Neural progenitor cell (in vitro differentiated cells): ENCODE data around the gene RREB1. TPM values are rescaled to one million over a fixed set of nuclear protein-coding genes. Genes with fewer than 3 reads are reported as not detected.

ENCODE experiments used
- DNase-seq: peaks from one replicate; pipeline ENCODE4 v3.0.0-alpha.2; 2016; ENCODE audit warnings: low spot score
- H2AFZ ChIP-seq: fragments of 200-600 bp; sonication (generic); replicated peaks from 2 replicates; pipeline ENCODE4 v1.6.1; 2016; ENCODE audit warnings: antibody characterized with exemption
- H3F3A ChIP-seq: fragments of 200-600 bp; sonication (generic); 2 replicates; pipeline ENCODE4 v1.6.1; 2016; ENCODE audit warnings: antibody characterized with exemption, low read depth
- H3K27ac ChIP-seq: fragments of 200-600 bp; sonication (generic); 2 replicates; pipeline ENCODE4 v1.5.1; 2016; ENCODE audit warnings: mild to moderate bottlenecking
- H3K27me3 ChIP-seq: fragments of 200-600 bp; sonication (generic); 2 replicates; pipeline ENCODE4 v1.6.1; 2016; ENCODE audit warnings: mild to moderate bottlenecking, moderate library complexity
- H3K36me3 ChIP-seq: fragments of 200-600 bp; sonication (generic); 2 replicates; pipeline ENCODE4 v1.5.1; 2016
- H3K4me1 ChIP-seq: fragments of 200-600 bp; sonication (generic); 2 replicates; pipeline ENCODE4 v1.6.1; 2016; ENCODE audit warnings: mixed run types
- H3K4me2 ChIP-seq: fragments of 200-600 bp; sonication (generic); 2 replicates; pipeline ENCODE4 v1.6.1; 2016
- H3K4me3 ChIP-seq: fragments of 200-600 bp; sonication (generic); 2 replicates; pipeline ENCODE4 v1.5.1; 2016
- H3K79me2 ChIP-seq: fragments of 200-600 bp; sonication (generic); 2 replicates; pipeline ENCODE4 v1.6.1; 2016; ENCODE audit warnings: low read depth
- H3K9ac ChIP-seq: fragments of 200-600 bp; sonication (generic); 2 replicates; pipeline ENCODE4 v1.6.1; 2016
- H3K9me3 ChIP-seq: fragments of 200-600 bp; sonication (generic); 2 replicates; pipeline ENCODE4 v1.5.1; 2016; ENCODE audit warnings: low read depth
- H4K20me1 ChIP-seq: fragments of 200-600 bp; sonication (generic); 2 replicates; pipeline ENCODE4 v1.6.1; 2016; ENCODE audit warnings: low read depth
- H3K27ac Mint-ChIP-seq: 3 replicates; pipeline ENCODE4 v1.8.0; 2021; ENCODE audit warnings: mixed read lengths
- H3K27me3 Mint-ChIP-seq: 2 replicates; pipeline ENCODE4 v1.8.0; 2022; ENCODE audit warnings: low read depth, mild to moderate bottlenecking, inconsistent platforms, moderate library complexity, mixed read lengths; ENCODE audit not compliant: insufficient read depth
- H3K36me3 Mint-ChIP-seq: 3 replicates; pipeline ENCODE4 v1.8.0; 2021; ENCODE audit warnings: mixed read lengths
- H3K4me1 Mint-ChIP-seq: 3 replicates; pipeline ENCODE4 v1.8.0; 2021; ENCODE audit warnings: mixed read lengths
- H3K4me3 Mint-ChIP-seq: 3 replicates; pipeline ENCODE4 v1.8.0; 2021; ENCODE audit warnings: mild to moderate bottlenecking, moderate library complexity, mixed read lengths
- H3K9me3 Mint-ChIP-seq: 3 replicates; pipeline ENCODE4 v1.8.0; 2020; ENCODE audit warnings: mixed read lengths
- CTCF ChIP-seq: fragments of 200-600 bp; sonication (generic); IDR thresholded peaks from 2 replicates; pipeline ENCODE4 v1.5.1; 2017; ENCODE audit warnings: antibody characterized with exemption, mild to moderate bottlenecking
- EZH2 ChIP-seq: fragments of 200-600 bp; sonication (generic); IDR thresholded peaks from 2 replicates; pipeline ENCODE4 v1.6.1; 2017; ENCODE audit warnings: antibody characterized with exemption, mild to moderate bottlenecking, moderate library complexity
- EZH2phosphoT487 ChIP-seq: fragments of 200-600 bp; sonication (generic); IDR thresholded peaks from 2 replicates; pipeline ENCODE4 v1.6.1; 2017; ENCODE audit warnings: antibody characterized with exemption
- total RNA-seq: library from RNA; depleted of rRNA; stranded (reverse); fragments of >200 nt; gene quantifications from 2 replicates; pipeline ENCODE4 v1.2.3, GENCODE V29; 2015; ENCODE audit warnings: low replicate concordance

Gene RREB1
- total RNA-seq, 1 donor from 2014 or later: 12.1 TPM

GRCh38 chr6:7115543-7116231 is 7.9 kb downstream of the RREB1 start:
- Mint-ChIP-seq H3K4me1 (peaks cover 43% of the 10 kb centered on the region), H3K36me3 (no peaks in the 10 kb centered on the region), H3K9me3 (no peaks in the 10 kb centered on the region), H3K27ac (no peak overlapping the region), H3K4me3 (no peak overlapping the region), H3K27me3 (no peaks in the 10 kb centered on the region)
- peaks cover 71% of the 10 kb centered on the region for H3K79me2 ChIP-seq
- H2AFZ ChIP-seq: no peak overlapping the region
- TF ChIP-seq CTCF: no peak
- TF ChIP-seq EZH2phosphoT487: no peak
- no peak for TF ChIP-seq EZH2
- peaks cover 44% of the 10 kb centered on the region for H3K27me3 ChIP-seq
- H3K9ac ChIP-seq: no peak overlapping the region
- H3K4me3 ChIP-seq: no peak overlapping the region
- H4K20me1 ChIP-seq: peaks cover 74% of the 10 kb centered on the region
- no peak overlapping the region for H3K4me2 ChIP-seq
- H3K4me1 ChIP-seq: peaks cover 22% of the 10 kb centered on the region
- peaks cover 13% of the 10 kb centered on the region for H3F3A ChIP-seq
- H3K36me3 ChIP-seq: no peaks in the 10 kb centered on the region
- no peaks in the 10 kb centered on the region for H3K9me3 ChIP-seq
- no peak overlapping the region for H3K27ac ChIP-seq
- no peak for DNase-seq

- Histone ChIP-seq H3K4me2 (no peak overlapping the region), H3K36me3 (no peaks in the 10 kb centered on the region), H3K27me3 (peaks cover 7% of the 10 kb centered on the region), H2AFZ (no peak overlapping the region), H3K27ac (no peak overlapping the region), H3K4me3 (no peak overlapping the region), H3K9ac (no peak overlapping the region), H3K9me3 (no peaks in the 10 kb centered on the region), H3F3A (peaks cover 3% of the 10 kb centered on the region), H3K79me2 (peaks cover 62% of the 10 kb centered on the region), H3K4me1 (peaks cover 9% of the 10 kb centered on the region), H4K20me1 (peaks cover 39% of the 10 kb centered on the region)
- Mint-ChIP-seq H3K4me1 (peaks cover 23% of the 10 kb centered on the region), H3K36me3 (peaks cover 9% of the 10 kb centered on the region), H3K4me3 (no peak overlapping the region), H3K27me3 (no peaks in the 10 kb centered on the region), H3K9me3 (no peaks in the 10 kb centered on the region), H3K27ac (peak overlapping the region; percentile 1)
- DNase-seq: no peak
- TF ChIP-seq EZH2phosphoT487 (no peak), CTCF (no peak), EZH2 (no peak)
Measured at GRCh38 chr6:7119272-7119801, 11.6 kb downstream of the RREB1 start.

GRCh38 chr6:7121700-7122241 is 14.0 kb downstream of the RREB1 start:
- H3K9ac ChIP-seq: no peak overlapping the region
- H2AFZ ChIP-seq: no peak overlapping the region
- no peak overlapping the region for H3K4me3 ChIP-seq
- no peaks in the 10 kb centered on the region for H3K9me3 Mint-ChIP-seq
- H3K27me3 ChIP-seq: no peaks in the 10 kb centered on the region
- H3K4me1 Mint-ChIP-seq: peaks cover 30% of the 10 kb centered on the region
- no peak overlapping the region for H3K27ac Mint-ChIP-seq
- no peaks in the 10 kb centered on the region for H3K27me3 Mint-ChIP-seq
- peaks cover 17% of the 10 kb centered on the region for H3K4me1 ChIP-seq
- H3K27ac ChIP-seq: no peak overlapping the region
- H3F3A ChIP-seq: no peaks in the 10 kb centered on the region
- no peak for DNase-seq
- no peak overlapping the region for H3K4me2 ChIP-seq
- H3K36me3 ChIP-seq: no peaks in the 10 kb centered on the region
- H3K9me3 ChIP-seq: no peaks in the 10 kb centered on the region
- peaks cover 67% of the 10 kb centered on the region for H3K79me2 ChIP-seq
- TF ChIP-seq EZH2 (no peak), CTCF (no peak), EZH2phosphoT487 (no peak)
- H3K4me3 Mint-ChIP-seq: no peak overlapping the region
- peaks cover 11% of the 10 kb centered on the region for H3K36me3 Mint-ChIP-seq
- peaks cover 25% of the 10 kb centered on the region for H4K20me1 ChIP-seq
